IPS DF 6.9 (cell line): ENCODE results near the gene UMOD.
A peak's percentile ranks its signal among the peaks of the same experiment; 100 is the strongest.

Source experiments
- DNase-seq: peaks from one replicate; pipeline ENCODE4 v3.0.0-alpha.2; 2013; ENCODE audit warnings: low read depth, low spot score
- H3K27ac ChIP-seq: one replicate; pipeline ENCODE4 v1.5.1; 2013; ENCODE audit warnings: low read length, control low read depth
- H3K27me3 ChIP-seq: 2 replicates; pipeline ENCODE4 v1.6.1; 2013; ENCODE audit warnings: mild to moderate bottlenecking, low read length; ENCODE audit not compliant: control insufficient read depth, insufficient read depth
- H3K36me3 ChIP-seq: 2 replicates; pipeline ENCODE4 v1.6.1; 2013; ENCODE audit warnings: low read length; ENCODE audit not compliant: control insufficient read depth, insufficient read depth
- H3K4me1 ChIP-seq: 2 replicates; pipeline ENCODE4 v1.6.1; 2013; ENCODE audit warnings: low read length; ENCODE audit not compliant: control insufficient read depth, insufficient read depth
- H3K4me3 ChIP-seq: 2 replicates; pipeline ENCODE4 v1.5.1; 2013; ENCODE audit warnings: mild to moderate bottlenecking, low read length
- H3K9me3 ChIP-seq: 2 replicates; pipeline ENCODE4 v1.6.1; 2013; ENCODE audit warnings: low read length, inconsistent platforms; ENCODE audit not compliant: control insufficient read depth, insufficient read depth
- WGBS: extraction: QIAGEN DNeasy Blood & Tissue Kit; methylation state at CpG from one replicate; pipeline ENCODE4 v1.1.7; 2013; ENCODE audit warnings: mixed read lengths, missing lambda C conversion rate; ENCODE audit not compliant: insufficient read length, insufficient coverage; 5-methylcytosine and 5-hydroxymethylcytosine counted together

Gene UMOD

DNA sequence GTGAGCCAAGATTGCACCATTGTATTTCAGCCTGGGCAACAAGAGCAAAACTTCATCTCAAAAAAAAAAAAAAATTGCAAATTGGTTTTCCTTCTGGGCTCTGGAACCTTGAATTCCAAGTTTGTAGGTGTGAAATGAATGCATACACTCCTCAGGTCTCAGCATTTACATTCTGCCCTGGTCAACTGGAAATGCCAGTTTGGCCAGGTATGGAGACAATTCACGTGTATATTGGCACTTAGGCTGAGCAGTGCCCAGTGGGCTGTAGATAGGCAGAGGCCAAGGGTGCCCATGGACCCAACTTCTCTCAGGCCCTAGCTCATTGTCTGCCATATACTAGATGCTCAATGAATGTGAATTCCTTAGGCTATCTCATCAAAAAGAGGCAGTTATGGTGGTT lies 36.3 kb upstream of the UMOD start:
- H3K4me1 ChIP-seq = no peaks in the 10 kb centered on the region
- H3K4me3 ChIP-seq = no peak overlapping the region
- H3K9me3 ChIP-seq = no peaks in the 10 kb centered on the region
- no peaks in the 10 kb centered on the region for H3K27me3 ChIP-seq
- no peak for DNase-seq
- no peak overlapping the region for H3K27ac ChIP-seq
- WGBS = no CpG with 5 or more reads among the region's 1 CpG
- H3K36me3 ChIP-seq = no peaks in the 10 kb centered on the region

DNA sequence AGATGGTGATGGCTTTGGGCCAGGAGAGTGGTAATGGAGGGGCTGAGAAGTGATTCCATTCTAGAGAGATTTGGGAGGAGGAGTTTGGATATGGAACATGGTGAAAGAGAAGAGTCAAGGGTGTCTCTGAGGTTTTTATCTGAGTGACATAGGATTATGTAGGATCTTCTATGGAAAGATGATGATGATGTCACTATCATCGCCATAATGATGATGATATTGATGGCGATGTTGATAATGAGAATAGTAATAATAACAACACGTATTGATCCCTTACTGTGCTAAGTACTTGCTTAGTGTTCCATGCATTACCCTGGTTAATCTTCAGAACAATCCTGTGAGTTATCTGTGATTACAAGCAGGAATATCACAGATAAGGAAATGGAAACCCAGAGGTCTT lies 35.5 kb upstream of the UMOD start:
- no peaks in the 10 kb centered on the region for H3K9me3 ChIP-seq
- no peak overlapping the region for H3K4me3 ChIP-seq
- H3K36me3 ChIP-seq = no peaks in the 10 kb centered on the region
- H3K27me3 ChIP-seq = no peaks in the 10 kb centered on the region
- no CpG with 5 or more reads among the region's 3 CpGs for WGBS
- H3K27ac ChIP-seq = no peak overlapping the region
- no peak for DNase-seq
- no peaks in the 10 kb centered on the region for H3K4me1 ChIP-seq

- DNase-seq = peak; percentile 57
- H3K4me3 ChIP-seq = peak overlapping the region; percentile 24; the same call in 1 of the 2 replicates
These were observed 33.6 kb upstream of the UMOD start for GRCh38 chr16:20385844-20386832.

GRCh38 chr16:20383106-20384029 lies 30.9 kb upstream of the UMOD start:
- Histone ChIP-seq H3K4me1 (no peaks in the 10 kb centered on the region), H3K27ac (no peak overlapping the region), H3K27me3 (no peaks in the 10 kb centered on the region), H3K36me3 (no peaks in the 10 kb centered on the region), H3K4me3 (no peak overlapping the region), H3K9me3 (no peaks in the 10 kb centered on the region)
- 100% methylated on average over 1 of the region's 11 CpGs for WGBS
- DNase-seq = peak; percentile 73

More at GRCh38 chr16:20385844-20386832, 33.6 kb upstream of the UMOD start:
- Histone ChIP-seq H3K36me3 (no peaks in the 10 kb centered on the region), H3K4me1 (no peaks in the 10 kb centered on the region), H3K27me3 (no peaks in the 10 kb centered on the region), H3K9me3 (no peaks in the 10 kb centered on the region), H3K27ac (no peak overlapping the region)
- WGBS = no CpG with 5 or more reads among the region's 30 CpGs

DNA sequence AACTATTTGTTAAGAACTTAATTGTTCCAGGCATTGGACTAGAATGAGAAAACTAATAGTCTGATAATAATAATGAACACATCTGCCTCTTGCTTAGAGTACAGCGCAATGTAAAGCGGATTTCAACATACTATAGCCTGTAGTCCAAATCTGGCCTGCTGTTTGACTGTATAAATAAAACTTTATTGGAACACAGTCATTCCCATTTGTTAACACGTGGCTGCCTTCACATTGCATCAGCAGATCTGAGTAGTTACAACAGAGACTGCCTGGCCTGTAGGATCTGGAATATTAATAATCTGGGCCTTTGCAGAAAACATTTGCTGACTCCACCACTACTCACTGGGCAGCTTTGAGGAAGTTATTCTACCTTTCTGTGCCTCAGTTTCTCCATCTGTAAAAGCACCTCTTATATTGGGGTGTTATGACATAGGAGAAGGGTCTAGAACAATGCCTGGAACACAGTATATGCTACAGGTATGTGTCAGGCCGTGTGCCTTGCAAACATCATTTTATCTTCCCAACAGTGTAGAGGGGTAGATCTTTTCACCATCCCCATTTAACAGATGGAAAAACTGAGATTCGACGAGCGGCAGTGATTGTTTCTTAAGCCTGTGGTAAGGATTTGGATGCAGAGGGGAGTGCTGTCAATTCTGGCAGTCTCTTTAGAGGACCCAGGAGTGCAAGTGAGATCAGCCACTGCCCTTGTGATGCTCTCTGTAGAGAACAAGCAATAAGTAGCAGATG lies 29.9 kb upstream of the UMOD start:
- H3K9me3 ChIP-seq = no peaks in the 10 kb centered on the region
- no peaks in the 10 kb centered on the region for H3K27me3 ChIP-seq
- no peak for DNase-seq
- no CpG with 5 or more reads among the region's 7 CpGs for WGBS
- H3K4me3 ChIP-seq = no peak overlapping the region
- no peak overlapping the region for H3K27ac ChIP-seq
- H3K36me3 ChIP-seq = no peaks in the 10 kb centered on the region
- no peaks in the 10 kb centered on the region for H3K4me1 ChIP-seq

DNA sequence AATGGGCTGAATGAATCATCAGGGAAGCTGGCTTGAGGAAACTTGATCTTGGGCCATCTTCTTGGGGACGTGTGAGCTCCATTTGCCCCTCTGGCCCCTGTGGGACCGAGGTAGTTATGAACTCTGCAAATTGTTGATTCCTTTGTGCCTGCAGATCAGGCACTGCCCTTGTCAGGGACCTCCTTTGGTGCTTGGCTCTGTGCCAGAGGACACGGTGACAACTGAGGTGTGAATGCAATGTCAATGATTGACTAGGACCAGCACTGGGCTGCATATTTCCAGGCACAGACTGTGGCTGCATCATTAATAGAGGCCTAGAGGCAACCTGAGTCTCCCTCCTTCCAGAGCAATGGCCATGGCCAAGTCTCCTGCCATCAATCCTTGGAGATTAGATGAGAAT lies 28.3 kb upstream of the UMOD start:
- Histone ChIP-seq H3K4me1 (no peaks in the 10 kb centered on the region), H3K27ac (no peak overlapping the region), H3K4me3 (no peak overlapping the region), H3K36me3 (no peaks in the 10 kb centered on the region), H3K9me3 (no peaks in the 10 kb centered on the region), H3K27me3 (no peaks in the 10 kb centered on the region)
- no peak for DNase-seq
- WGBS = no CpG with 5 or more reads among the region's 3 CpGs

GRCh38 chr16:20377181-20377580 lies 24.7 kb upstream of the UMOD start:
- no peak for DNase-seq
- no CpG with 5 or more reads among the region's 5 CpGs for WGBS

GRCh38 chr16:20372701-20373100 lies 20.2 kb upstream of the UMOD start:
- WGBS = no CpG with 5 or more reads among the region's 5 CpGs
- no peak overlapping the region for H3K27ac ChIP-seq
- no peak for DNase-seq
- no peaks in the 10 kb centered on the region for H3K27me3 ChIP-seq
- no peaks in the 10 kb centered on the region for H3K36me3 ChIP-seq
- no peaks in the 10 kb centered on the region for H3K9me3 ChIP-seq
- H3K4me3 ChIP-seq = no peak overlapping the region
- no peaks in the 10 kb centered on the region for H3K4me1 ChIP-seq

More at GRCh38 chr16:20377181-20377580, 24.7 kb upstream of the UMOD start:
- Histone ChIP-seq H3K27me3 (no peaks in the 10 kb centered on the region), H3K27ac (no peak overlapping the region), H3K36me3 (no peaks in the 10 kb centered on the region), H3K4me3 (no peak overlapping the region), H3K9me3 (no peaks in the 10 kb centered on the region), H3K4me1 (no peaks in the 10 kb centered on the region)

- H3K27ac ChIP-seq = no peak overlapping the region
- H3K36me3 ChIP-seq = no peaks in the 10 kb centered on the region
- no CpG with 5 or more reads among the region's 9 CpGs for WGBS
These were observed 17.0 kb upstream of the UMOD start for GRCh38 chr16:20369452-20370054.

More at GRCh38 chr16:20369452-20370054, 17.0 kb upstream of the UMOD start:
- Histone ChIP-seq H3K9me3 (no peaks in the 10 kb centered on the region), H3K27me3 (no peaks in the 10 kb centered on the region), H3K4me1 (no peaks in the 10 kb centered on the region), H3K4me3 (no peak overlapping the region)
- no peak for DNase-seq
